Neural cell (in vitro differentiated cells): Measurements from ENCODE around the gene TBC1D10A.

ENCODE experiments used
- EP300 ChIP-seq: fragments of 450-650 bp; conservative IDR thresholded peaks from 2 replicates; pipeline ENCODE4 v1.6.1; 2014; ENCODE audit warnings: antibody characterized with exemption, mild to moderate bottlenecking, moderate library complexity; ENCODE audit not compliant: poor library complexity, severe bottlenecking
- EZH2 ChIP-seq: fragments of 200-600, 300-800 bp; shearing (Covaris generic), sonication (generic); IDR thresholded peaks from 2 replicates; pipeline ENCODE4 v1.6.1; 2014; ENCODE audit warnings: antibody characterized with exemption, low read length, borderline replicate concordance, mild to moderate bottlenecking; ENCODE audit not compliant: insufficient read depth, poor library complexity, severe bottlenecking
- MXI1 ChIP-seq: fragments of 450-650 bp; conservative IDR thresholded peaks from 2 replicates; pipeline ENCODE4 v1.6.1; 2014; ENCODE audit warnings: antibody characterized with exemption, mild to moderate bottlenecking; ENCODE audit not compliant: poor library complexity, severe bottlenecking
- POLR2AphosphoS5 ChIP-seq: IDR thresholded peaks from 2 replicates; pipeline ENCODE4 v1.6.1; 2012
- RAD21 ChIP-seq: fragments of 450-650 bp; conservative IDR thresholded peaks from 2 replicates; pipeline ENCODE4 v1.6.1; 2014; ENCODE audit warnings: antibody characterized with exemption, mild to moderate bottlenecking, moderate library complexity
- SMC3 ChIP-seq: fragments of 450-650 bp; conservative IDR thresholded peaks from 2 replicates; pipeline ENCODE4 v1.6.1; 2014; ENCODE audit warnings: antibody characterized with exemption, mild to moderate bottlenecking, moderate library complexity; ENCODE audit not compliant: poor library complexity
- TAF1 ChIP-seq: IDR thresholded peaks from 2 replicates; pipeline ENCODE4 v1.6.1; 2012; ENCODE audit warnings: low read depth
- TF ChIP-seq, protein P1 (sequence below): fragments of 450-650 bp; IDR thresholded peaks from 2 replicates; pipeline ENCODE4 v1.5.1; 2014; ENCODE audit warnings: antibody characterized with exemption, mild to moderate bottlenecking, moderate library complexity; ENCODE audit not compliant: poor library complexity, severe bottlenecking
- TF ChIP-seq, protein P2 (sequence below): IDR thresholded peaks from 2 replicates; pipeline ENCODE4 v1.6.1; 2012; ENCODE audit warnings: borderline replicate concordance

DNA sequence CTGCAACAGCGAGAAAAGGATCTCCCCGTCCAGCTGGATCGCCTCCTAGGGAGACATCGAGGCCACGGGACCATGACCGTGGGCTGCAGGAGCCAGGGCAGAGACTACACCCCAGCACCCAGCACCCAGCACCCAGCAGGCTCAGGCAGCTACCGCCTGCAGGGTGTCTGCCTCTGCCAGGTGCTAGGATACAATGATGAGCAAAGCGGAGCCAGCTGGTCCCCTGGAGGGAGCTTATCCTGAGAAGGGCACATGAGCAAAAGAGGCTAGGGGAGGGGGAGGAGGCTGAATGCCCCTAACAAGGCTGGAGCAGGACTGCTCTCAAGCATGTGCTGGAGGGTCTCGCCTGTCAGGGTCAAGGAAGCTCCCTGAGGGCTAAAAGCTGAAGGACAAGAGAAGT is 32.7 kb downstream of the TBC1D10A start:
- TF ChIP-seq EZH2 (no peak), SMC3 (no peak), MXI1 (no peak), POLR2AphosphoS5 (no peak), TAF1 (no peak), EP300 (no peak), RAD21 (no peak)
- TF ChIP-seq, protein P1, sequence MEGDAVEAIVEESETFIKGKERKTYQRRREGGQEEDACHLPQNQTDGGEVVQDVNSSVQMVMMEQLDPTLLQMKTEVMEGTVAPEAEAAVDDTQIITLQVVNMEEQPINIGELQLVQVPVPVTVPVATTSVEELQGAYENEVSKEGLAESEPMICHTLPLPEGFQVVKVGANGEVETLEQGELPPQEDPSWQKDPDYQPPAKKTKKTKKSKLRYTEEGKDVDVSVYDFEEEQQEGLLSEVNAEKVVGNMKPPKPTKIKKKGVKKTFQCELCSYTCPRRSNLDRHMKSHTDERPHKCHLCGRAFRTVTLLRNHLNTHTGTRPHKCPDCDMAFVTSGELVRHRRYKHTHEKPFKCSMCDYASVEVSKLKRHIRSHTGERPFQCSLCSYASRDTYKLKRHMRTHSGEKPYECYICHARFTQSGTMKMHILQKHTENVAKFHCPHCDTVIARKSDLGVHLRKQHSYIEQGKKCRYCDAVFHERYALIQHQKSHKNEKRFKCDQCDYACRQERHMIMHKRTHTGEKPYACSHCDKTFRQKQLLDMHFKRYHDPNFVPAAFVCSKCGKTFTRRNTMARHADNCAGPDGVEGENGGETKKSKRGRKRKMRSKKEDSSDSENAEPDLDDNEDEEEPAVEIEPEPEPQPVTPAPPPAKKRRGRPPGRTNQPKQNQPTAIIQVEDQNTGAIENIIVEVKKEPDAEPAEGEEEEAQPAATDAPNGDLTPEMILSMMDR = no peak
- TF ChIP-seq, protein P2, sequence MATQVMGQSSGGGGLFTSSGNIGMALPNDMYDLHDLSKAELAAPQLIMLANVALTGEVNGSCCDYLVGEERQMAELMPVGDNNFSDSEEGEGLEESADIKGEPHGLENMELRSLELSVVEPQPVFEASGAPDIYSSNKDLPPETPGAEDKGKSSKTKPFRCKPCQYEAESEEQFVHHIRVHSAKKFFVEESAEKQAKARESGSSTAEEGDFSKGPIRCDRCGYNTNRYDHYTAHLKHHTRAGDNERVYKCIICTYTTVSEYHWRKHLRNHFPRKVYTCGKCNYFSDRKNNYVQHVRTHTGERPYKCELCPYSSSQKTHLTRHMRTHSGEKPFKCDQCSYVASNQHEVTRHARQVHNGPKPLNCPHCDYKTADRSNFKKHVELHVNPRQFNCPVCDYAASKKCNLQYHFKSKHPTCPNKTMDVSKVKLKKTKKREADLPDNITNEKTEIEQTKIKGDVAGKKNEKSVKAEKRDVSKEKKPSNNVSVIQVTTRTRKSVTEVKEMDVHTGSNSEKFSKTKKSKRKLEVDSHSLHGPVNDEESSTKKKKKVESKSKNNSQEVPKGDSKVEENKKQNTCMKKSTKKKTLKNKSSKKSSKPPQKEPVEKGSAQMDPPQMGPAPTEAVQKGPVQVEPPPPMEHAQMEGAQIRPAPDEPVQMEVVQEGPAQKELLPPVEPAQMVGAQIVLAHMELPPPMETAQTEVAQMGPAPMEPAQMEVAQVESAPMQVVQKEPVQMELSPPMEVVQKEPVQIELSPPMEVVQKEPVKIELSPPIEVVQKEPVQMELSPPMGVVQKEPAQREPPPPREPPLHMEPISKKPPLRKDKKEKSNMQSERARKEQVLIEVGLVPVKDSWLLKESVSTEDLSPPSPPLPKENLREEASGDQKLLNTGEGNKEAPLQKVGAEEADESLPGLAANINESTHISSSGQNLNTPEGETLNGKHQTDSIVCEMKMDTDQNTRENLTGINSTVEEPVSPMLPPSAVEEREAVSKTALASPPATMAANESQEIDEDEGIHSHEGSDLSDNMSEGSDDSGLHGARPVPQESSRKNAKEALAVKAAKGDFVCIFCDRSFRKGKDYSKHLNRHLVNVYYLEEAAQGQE = no peak
